H9 (cell line): ENCODE results near the gene CDC20. TPM values are rescaled to one million over a fixed set of nuclear protein-coding genes. Genes with fewer than 3 reads are reported as not detected.

ENCODE experiments used
- DNase-seq: peaks from one replicate; pipeline ENCODE4 v3.0.0-alpha.2; 2017
- H2AFZ ChIP-seq: one replicate; pipeline ENCODE4 v1.6.1; 2013; ENCODE audit warnings: mild to moderate bottlenecking, low read length, control low read depth, moderate library complexity
- H2AK5ac ChIP-seq: 2 replicates; pipeline ENCODE4 v1.6.1; 2013; ENCODE audit warnings: low read length, control low read depth, mixed read lengths; ENCODE audit not compliant: insufficient read length
- H2BK120ac ChIP-seq: one replicate; pipeline ENCODE4 v1.6.1; 2013; ENCODE audit warnings: low read depth, mild to moderate bottlenecking, low read length, control low read depth, inconsistent platforms; ENCODE audit not compliant: poor library complexity, severe bottlenecking
- H2BK12ac ChIP-seq: 2 replicates; pipeline ENCODE4 v1.6.1; 2013; ENCODE audit warnings: low read length, control low read depth, mixed read lengths, low read depth; ENCODE audit not compliant: insufficient read length
- H2BK15ac ChIP-seq: 2 replicates; pipeline ENCODE4 v1.6.1; 2013; ENCODE audit warnings: low read depth, low read length, control low read depth
- H2BK20ac ChIP-seq: one replicate; pipeline ENCODE4 v1.6.1; 2013; ENCODE audit warnings: low read depth, mild to moderate bottlenecking, low read length, control low read depth, inconsistent platforms; ENCODE audit not compliant: poor library complexity, severe bottlenecking
- H2BK5ac ChIP-seq: 2 replicates; pipeline ENCODE4 v1.6.1; 2013; ENCODE audit warnings: low read length, control low read depth, mixed read lengths; ENCODE audit not compliant: insufficient read length
- H3K14ac ChIP-seq: 2 replicates; pipeline ENCODE4 v1.6.1; 2013; ENCODE audit warnings: low read length, control low read depth; ENCODE audit not compliant: insufficient read depth
- H3K18ac ChIP-seq: 2 replicates; pipeline ENCODE4 v1.6.1; 2013; ENCODE audit warnings: low read depth, mild to moderate bottlenecking, mixed read lengths, low read length, control low read depth; ENCODE audit not compliant: insufficient read length
- H3K23ac ChIP-seq: 2 replicates; pipeline ENCODE4 v1.6.1; 2013; ENCODE audit warnings: low read length, control low read depth, mixed read lengths, low read depth; ENCODE audit not compliant: insufficient read length
- H3K23me2 ChIP-seq: 2 replicates; pipeline ENCODE4 v1.6.1; 2013; ENCODE audit warnings: low read depth, mild to moderate bottlenecking, mixed read lengths, low read length, control low read depth; ENCODE audit not compliant: insufficient read length, poor library complexity, severe bottlenecking
- H3K27ac ChIP-seq: 2 replicates; pipeline ENCODE4 v1.5.1; 2013; ENCODE audit warnings: low read length, control low read depth, mixed read lengths, low read depth; ENCODE audit not compliant: insufficient read length
- H3K27me3 ChIP-seq: 2 replicates; pipeline ENCODE4 v1.6.1; 2013; ENCODE audit warnings: low read length, control low read depth, inconsistent platforms; ENCODE audit not compliant: insufficient read depth
- H3K4ac ChIP-seq: 2 replicates; pipeline ENCODE4 v1.6.1; 2013; ENCODE audit warnings: low read depth, mild to moderate bottlenecking, control low read depth, inconsistent platforms, low read length, moderate library complexity
- H3K4me1 ChIP-seq: 2 replicates; pipeline ENCODE4 v1.6.1; 2013; ENCODE audit warnings: low read length, control low read depth, inconsistent platforms; ENCODE audit not compliant: insufficient read depth
- H3K4me2 ChIP-seq: 2 replicates; pipeline ENCODE4 v1.6.1; 2013; ENCODE audit warnings: low read length, control low read depth, mixed read lengths; ENCODE audit not compliant: insufficient read length, insufficient read depth
- H3K56ac ChIP-seq: 2 replicates; pipeline ENCODE4 v1.6.1; 2013; ENCODE audit warnings: low read depth, mild to moderate bottlenecking, mixed read lengths, low read length, control low read depth; ENCODE audit not compliant: insufficient read length
- H3K79me1 ChIP-seq: 2 replicates; pipeline ENCODE4 v1.6.1; 2013; ENCODE audit warnings: low read depth, mild to moderate bottlenecking, moderate library complexity, low read length, control low read depth, inconsistent platforms; ENCODE audit not compliant: insufficient read depth, poor library complexity, severe bottlenecking
- H3K79me2 ChIP-seq: 2 replicates; pipeline ENCODE4 v1.6.1; 2013; ENCODE audit warnings: low read length, control low read depth, inconsistent platforms; ENCODE audit not compliant: insufficient read depth
- H3K9ac ChIP-seq: 2 replicates; pipeline ENCODE4 v1.6.1; 2013; ENCODE audit warnings: low read length, control low read depth, mixed read lengths; ENCODE audit not compliant: insufficient read length; ENCODE audit errors: extremely low read depth
- H3K9me3 ChIP-seq: one replicate; pipeline ENCODE4 v1.6.1; 2013; ENCODE audit warnings: low read depth, low read length, inconsistent platforms; ENCODE audit not compliant: control insufficient read depth
- H3T11ph ChIP-seq: one replicate; pipeline ENCODE4 v1.6.1; 2013; ENCODE audit warnings: mild to moderate bottlenecking, low read length, control low read depth, inconsistent platforms
- H4K20me1 ChIP-seq: one replicate; pipeline ENCODE4 v1.6.1; 2013; ENCODE audit not compliant: control insufficient read depth, insufficient read length, insufficient read depth
- H4K5ac ChIP-seq: 2 replicates; pipeline ENCODE4 v1.6.1; 2013; ENCODE audit warnings: low read depth, mild to moderate bottlenecking, mixed read lengths, low read length, control low read depth; ENCODE audit not compliant: insufficient read length
- H4K8ac ChIP-seq: replicated peaks from 2 replicates; pipeline ENCODE4 v1.6.1; 2013; ENCODE audit warnings: low read length, control low read depth, mixed read lengths, low read depth; ENCODE audit not compliant: insufficient read length
- H4K91ac ChIP-seq: 2 replicates; pipeline ENCODE4 v1.6.1; 2013; ENCODE audit warnings: low read depth, mild to moderate bottlenecking, moderate library complexity, mixed read lengths, low read length, control low read depth; ENCODE audit not compliant: insufficient read length
- H3K27ac Mint-ChIP-seq, 3 experiments: 2 replicates in 2 of 3; 3 replicates in 1 of 3; pipeline ENCODE4 v1.8.0; 2020 to 2021; ENCODE audit warnings: mixed read lengths in 3 of 3, mild to moderate bottlenecking in 1 of 3, moderate library complexity in 1 of 3
- H3K27me3 Mint-ChIP-seq: 2 replicates; pipeline ENCODE4 v1.8.0; 2021; ENCODE audit warnings: low read depth, mild to moderate bottlenecking, moderate library complexity, mixed read lengths
- H3K36me3 Mint-ChIP-seq, 3 experiments: 2 replicates in 2 of 3; 3 replicates in 1 of 3; pipeline ENCODE4 v1.8.0; 2020 to 2021; ENCODE audit warnings: low read depth in 3 of 3, mixed read lengths in 3 of 3; ENCODE audit not compliant: insufficient read depth in 1 of 3
- H3K4me1 Mint-ChIP-seq, 2 experiments: 2 replicates each; pipeline ENCODE4 v1.8.0; 2020; ENCODE audit warnings: mixed read lengths in 2 of 2
- H3K4me3 Mint-ChIP-seq, 2 experiments: 2 replicates in 1 of 2; 3 replicates in 1 of 2; pipeline ENCODE4 v1.8.0; 2020 to 2021; ENCODE audit warnings: mild to moderate bottlenecking in 2 of 2, mixed read lengths in 2 of 2, moderate library complexity in 1 of 2
- H3K9me3 Mint-ChIP-seq, 2 experiments: 2 replicates in 1 of 2; 3 replicates in 1 of 2; pipeline ENCODE4 v1.8.0; 2020; ENCODE audit warnings: mild to moderate bottlenecking in 2 of 2, mixed read lengths in 2 of 2, moderate library complexity in 1 of 2
- WGBS: extraction: QIAGEN DNeasy Blood & Tissue Kit; methylation state at CpG from one replicate; pipeline ENCODE4 v1.1.7; 2013; ENCODE audit warnings: missing lambda C conversion rate, low lambda C conversion rate, mixed read lengths; ENCODE audit not compliant: insufficient read length; ENCODE audit errors: extremely low coverage; 5-methylcytosine and 5-hydroxymethylcytosine counted together
- total RNA-seq: library from RNA; stranded (reverse); gene quantifications from 2 replicates; pipeline ENCODE4 v1.2.1, GENCODE V29; 2021
- TF ChIP-seq, protein P1 (sequence below): fragments of 200-600 bp; sonication (generic); conservative IDR thresholded peaks from 3 replicates; pipeline ENCODE4 v1.8.0; 2021; ENCODE audit warnings: antibody characterized with exemption, mild to moderate bottlenecking

The CDC20 gene
- total RNA-seq, 1 experiment from 2014 or later = 246 TPM

DNA sequence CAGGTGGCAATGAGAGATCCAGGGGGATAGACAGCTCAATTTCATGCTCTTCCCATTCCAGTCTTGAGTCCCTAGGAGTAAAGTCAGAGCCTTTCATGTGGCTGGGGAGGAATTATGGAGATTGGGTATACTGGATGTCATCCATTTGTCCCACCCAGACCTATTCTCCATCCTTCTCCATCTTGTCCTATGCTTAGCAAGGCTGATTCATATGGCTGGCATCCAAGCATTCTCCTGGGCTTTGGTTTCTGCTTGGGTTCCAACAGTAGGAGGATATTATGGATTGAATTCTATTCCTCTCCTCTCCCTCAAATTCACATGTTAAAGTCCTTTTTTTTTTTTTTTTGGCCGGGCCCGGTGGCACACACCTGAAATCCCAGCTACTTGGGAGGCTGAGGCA is 3.8 kb upstream of the CDC20 start:
- H3K9ac ChIP-seq = no peak overlapping the region
- no peaks in the 10 kb centered on the region; the same call in 1 of the 2 replicates for H3K27me3 Mint-ChIP-seq
- no CpG with 5 or more reads among the region's 2 CpGs for WGBS

More for the DNA sequence above, 3.8 kb upstream of the CDC20 start:
- Histone ChIP-seq H2BK12ac (no peak overlapping the region), H3K18ac (no peak overlapping the region), H3K27ac (no peak overlapping the region), H3K79me1 (peaks cover 3% of the 10 kb centered on the region), H4K8ac (no peak overlapping the region), H2AFZ (no peak overlapping the region), H2BK5ac (no peak overlapping the region), H3T11ph (no peak overlapping the region), H3K27me3 (no peaks in the 10 kb centered on the region), H3K9me3 (no peaks in the 10 kb centered on the region), H3K23me2 (peaks cover 5% of the 10 kb centered on the region), H4K20me1 (no peaks in the 10 kb centered on the region), H2BK20ac (no peak overlapping the region), H2BK15ac (no peak overlapping the region), H2BK120ac (no peak overlapping the region), H3K23ac (no peak overlapping the region), H3K4ac (no peak overlapping the region), H4K5ac (no peak overlapping the region), H3K4me1 (peaks cover 8% of the 10 kb centered on the region), H3K14ac (no peak overlapping the region), H3K56ac (no peak overlapping the region), H4K91ac (no peak overlapping the region), H2AK5ac (no peak overlapping the region), H3K79me2 (peaks cover 7% of the 10 kb centered on the region; the same call in 1 of the 2 replicates), H3K4me2 (no peak overlapping the region)
- DNase-seq = no peak
- peaks cover 15 to 26% of the 10 kb centered on the region in 2 experiments for H3K4me1 Mint-ChIP-seq
- no peak overlapping the region for H3K27ac Mint-ChIP-seq
- peaks cover 6 to 18% (median 9%) of the 10 kb centered on the region in 3 experiments; a peak in 6 of 7 replicates for H3K36me3 Mint-ChIP-seq
- TF ChIP-seq, protein P1, sequence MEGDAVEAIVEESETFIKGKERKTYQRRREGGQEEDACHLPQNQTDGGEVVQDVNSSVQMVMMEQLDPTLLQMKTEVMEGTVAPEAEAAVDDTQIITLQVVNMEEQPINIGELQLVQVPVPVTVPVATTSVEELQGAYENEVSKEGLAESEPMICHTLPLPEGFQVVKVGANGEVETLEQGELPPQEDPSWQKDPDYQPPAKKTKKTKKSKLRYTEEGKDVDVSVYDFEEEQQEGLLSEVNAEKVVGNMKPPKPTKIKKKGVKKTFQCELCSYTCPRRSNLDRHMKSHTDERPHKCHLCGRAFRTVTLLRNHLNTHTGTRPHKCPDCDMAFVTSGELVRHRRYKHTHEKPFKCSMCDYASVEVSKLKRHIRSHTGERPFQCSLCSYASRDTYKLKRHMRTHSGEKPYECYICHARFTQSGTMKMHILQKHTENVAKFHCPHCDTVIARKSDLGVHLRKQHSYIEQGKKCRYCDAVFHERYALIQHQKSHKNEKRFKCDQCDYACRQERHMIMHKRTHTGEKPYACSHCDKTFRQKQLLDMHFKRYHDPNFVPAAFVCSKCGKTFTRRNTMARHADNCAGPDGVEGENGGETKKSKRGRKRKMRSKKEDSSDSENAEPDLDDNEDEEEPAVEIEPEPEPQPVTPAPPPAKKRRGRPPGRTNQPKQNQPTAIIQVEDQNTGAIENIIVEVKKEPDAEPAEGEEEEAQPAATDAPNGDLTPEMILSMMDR = no peak
- no peak overlapping the region for H3K4me3 Mint-ChIP-seq
- H3K9me3 Mint-ChIP-seq = no peaks in the 10 kb centered on the region; a peak in 2 of 5 replicates
